B cell (primary cell): ENCODE data around the gene TNKS1BP1. TPM values are rescaled to one million over a fixed set of nuclear protein-coding genes. Genes with fewer than 3 reads are reported as not detected.

Source experiments
- ATAC-seq: fragments of 200-7000 bp; cut with Tn5 transposase; one replicate; pipeline ENCODE4 v1.10.0; 2021; ENCODE audit warnings: low read depth, mild to moderate bottlenecking, moderate number of reproducible peaks, moderate library complexity
- CTCF ChIA-PET: fragments of 350-600 bp; sonication (Branson Sonifier 250); formaldehyde crosslinking; loops from one replicate; lab custom pipeline; 2021; ENCODE audit warnings: antibody characterized with exemption, inconsistent platforms; lab: Charles Lee
- POLR2A ChIA-PET: fragments of 350-600 bp; sonication (Branson Sonifier 250); formaldehyde crosslinking; loops from one replicate; lab custom pipeline; 2021; ENCODE audit warnings: antibody characterized with exemption; lab: Charles Lee
- DNase-seq: peaks from one replicate; pipeline ENCODE4 v3.0.0; 2013
- H2AFZ ChIP-seq: 2 replicates; pipeline ENCODE4 v1.6.1; 2012; ENCODE audit warnings: mild to moderate bottlenecking, low read depth, low read length; ENCODE audit not compliant: insufficient read depth, poor library complexity, severe bottlenecking
- H3K27ac ChIP-seq, 2 donors: 1 replicate in 1 of 2; 2 replicates in 1 of 2; pipeline ENCODE4 v1.5.1; 2012 to 2013; ENCODE audit warnings: low read length in 2 of 2, mild to moderate bottlenecking in 2 of 2, moderate library complexity in 1 of 2
- H3K27me3 ChIP-seq, 4 experiments: fragments of 200-600 bp in 1 of 4; sonication (generic) in 1 of 4; replicated peaks in 1 of 4; 1 replicate in 2 of 4; 2 replicates in 2 of 4; pipeline versions ENCODE4 v1.6.1 to v1.7.0; 2013 to 2016; ENCODE audit warnings: low read length in 3 of 4, mild to moderate bottlenecking in 2 of 4, mixed read lengths in 1 of 4, moderate library complexity in 1 of 4; ENCODE audit not compliant: insufficient read depth in 4 of 4, control insufficient read depth in 3 of 4; ENCODE audit errors: control extremely low read depth in 1 of 4
- H3K36me3 ChIP-seq, 2 experiments: replicated peaks in 1 of 2; 1 replicate in 1 of 2; 2 replicates in 1 of 2; pipeline versions ENCODE4 v1.6.1 to v1.7.1; 2013; ENCODE audit warnings: low read length in 1 of 2; ENCODE audit not compliant: insufficient read depth in 2 of 2, control insufficient read depth in 1 of 2; ENCODE audit errors: control extremely low read depth in 1 of 2, extremely low read depth in 1 of 2
- H3K4me1 ChIP-seq, 2 donors: fragments of 200-600 bp in 1 of 2; sonication (generic) in 1 of 2; 1 replicate in 1 of 2; 2 replicates in 1 of 2; pipeline versions ENCODE4 v1.5.1 to v1.6.1; 2013 to 2017; ENCODE audit warnings: low read length in 2 of 2; ENCODE audit not compliant: control insufficient read depth in 2 of 2, insufficient read depth in 2 of 2
- H3K4me2 ChIP-seq: replicated peaks from 2 replicates; pipeline ENCODE3; 2012; ENCODE audit warnings: mild to moderate bottlenecking, low read depth, low read length; ENCODE audit not compliant: poor library complexity, severe bottlenecking
- H3K4me3 ChIP-seq, 5 experiments: fragments of 200-600 bp in 1 of 5; sonication (generic) in 1 of 5; 1 replicate in 3 of 5; 2 replicates in 2 of 5; pipeline versions ENCODE4 v1.5.1 to v1.7.0; 2011 to 2016; ENCODE audit warnings: low read length in 4 of 5, mild to moderate bottlenecking in 4 of 5, low read depth in 2 of 5, control low read depth in 1 of 5, moderate library complexity in 1 of 5; ENCODE audit not compliant: insufficient read depth in 1 of 5; ENCODE audit errors: control extremely low read depth in 1 of 5, extremely low read depth in 1 of 5
- H3K79me2 ChIP-seq: fragments of 200-600 bp; sonication (generic); one replicate; pipeline ENCODE4 v1.6.0; 2016; ENCODE audit warnings: low read length; ENCODE audit not compliant: control insufficient read depth, insufficient read depth
- H3K9ac ChIP-seq: fragments of 200-600 bp; sonication (generic); 2 replicates; pipeline ENCODE4 v1.6.1; 2017; ENCODE audit warnings: mild to moderate bottlenecking, low read length, moderate library complexity
- H3K9me3 ChIP-seq, 3 donors: one replicate each; pipeline versions ENCODE4 v1.6.1 to v1.7.1; 2013; ENCODE audit warnings: low read length in 2 of 3; ENCODE audit not compliant: control insufficient read depth in 2 of 3, insufficient read depth in 1 of 3; ENCODE audit errors: control extremely low read depth in 1 of 3
- H4K20me1 ChIP-seq: 2 replicates; pipeline ENCODE4 v1.6.0; 2012; ENCODE audit warnings: mild to moderate bottlenecking, low read length; ENCODE audit not compliant: insufficient read depth, control insufficient read depth, poor library complexity, severe bottlenecking
- H3K27ac Mint-ChIP-seq: one replicate; pipeline ENCODE4 v1.8.0; 2021; ENCODE audit warnings: mixed read lengths
- H3K27me3 Mint-ChIP-seq: one replicate; pipeline ENCODE4 v1.8.0; 2021; ENCODE audit warnings: mixed read lengths
- H3K4me1 Mint-ChIP-seq: one replicate; pipeline ENCODE4 v1.8.0; 2021; ENCODE audit warnings: mixed read lengths
- H3K4me3 Mint-ChIP-seq: one replicate; pipeline ENCODE4 v1.8.0; 2021; ENCODE audit warnings: mixed read lengths
- H3K9me3 Mint-ChIP-seq: one replicate; pipeline ENCODE4 v1.8.0; 2022; ENCODE audit warnings: mixed read lengths; ENCODE audit not compliant: insufficient read depth
- EZH2 ChIP-seq: IDR thresholded peaks from 2 replicates; pipeline ENCODE4 v1.6.1; 2012; ENCODE audit warnings: borderline replicate concordance, low read depth, mild to moderate bottlenecking, moderate library complexity, low read length; ENCODE audit not compliant: insufficient read depth, poor library complexity, severe bottlenecking
- WGBS: methylation state at CpG from one replicate; pipeline ENCODE4 v1.1.5; 2013; ENCODE audit warnings: missing lambda C conversion rate; ENCODE audit not compliant: insufficient coverage; 5-methylcytosine and 5-hydroxymethylcytosine counted together
- intact Hi-C: fragments of 100-400 bp; cut with micrococcal nuclease; formaldehyde crosslinking; loops from one replicate; pipeline ENCODE4 v1.10.0; 2022
- polyA plus RNA-seq: library from polyadenylated mRNA; depleted of rRNA; stranded (reverse); fragments of >200 nt; gene quantifications from 2 replicates; pipeline ENCODE4 v1.2.3, GENCODE V29; 2012
- total RNA-seq, 2 donors: library from RNA; stranded (reverse); fragments of 120-200 nt in 1 of 2; gene quantifications; 1 replicate in 1 of 2; 2 replicates in 1 of 2; pipeline versions ENCODE4 v1.2.3 to v1.2.4, GENCODE V29; 2013 to 2022
- TF ChIP-seq, protein P1 (sequence below): fragments of 200-600 bp; IDR thresholded peaks from one replicate; pipeline ENCODE4 v1.8.0; 2022; ENCODE audit warnings: antibody characterized with exemption, mild to moderate bottlenecking

The TNKS1BP1 gene
- total and polyA plus RNA-seq, 2 donors (not counting 1 experiment from before 2014, with no cell fraction given) = 2.2 to 12.2 TPM

DNA sequence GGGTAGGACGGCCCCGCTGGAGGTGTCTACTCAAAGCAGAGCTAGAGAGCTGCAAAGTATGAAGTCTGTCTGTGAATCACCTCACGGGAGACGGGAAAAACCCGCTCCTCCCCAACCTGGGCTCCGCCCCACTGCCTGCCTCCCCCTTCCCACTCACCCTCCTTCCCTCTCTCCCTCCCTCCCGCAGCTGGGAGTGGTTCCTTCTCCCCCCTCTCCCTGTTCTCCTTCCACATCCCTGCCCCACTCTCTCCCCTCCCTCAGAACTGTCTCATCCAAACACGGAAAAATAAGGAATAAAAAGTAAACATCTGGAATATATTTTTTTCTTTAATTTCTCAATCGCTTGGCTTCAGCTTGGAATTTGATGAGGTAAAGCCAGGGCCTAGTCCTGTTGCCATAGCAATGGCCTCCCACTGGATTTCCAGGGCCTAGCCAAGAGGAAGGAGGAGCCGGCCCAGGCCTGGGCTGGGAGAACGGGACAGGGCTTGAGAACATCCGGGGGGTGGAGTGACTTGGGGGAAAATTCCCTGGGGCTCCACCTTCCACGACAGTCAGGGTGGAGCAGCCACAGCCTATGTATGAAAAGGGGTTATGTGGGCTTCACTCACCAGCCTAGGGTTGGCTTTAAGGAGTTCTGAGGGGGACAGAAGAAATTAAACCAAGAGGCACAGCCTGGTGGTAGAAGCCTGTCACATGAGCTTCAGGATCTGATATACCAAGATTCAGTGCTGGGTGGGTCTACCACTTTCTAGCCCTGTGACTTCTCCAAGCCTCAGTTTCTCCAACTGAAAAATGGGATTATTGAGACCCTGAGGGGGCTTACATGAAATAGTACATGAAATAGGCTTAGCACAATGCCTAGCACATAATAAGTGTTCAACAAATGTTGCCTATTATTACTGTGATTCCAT lies 2.2 kb downstream of the TNKS1BP1 start:
- Histone ChIP-seq H2AFZ (no peak overlapping the region), H3K9ac (no peak overlapping the region), H3K27ac (no peak overlapping the region), H3K27me3 (no peaks in the 10 kb centered on the region), H4K20me1 (no peaks in the 10 kb centered on the region), H3K4me2 (no peak overlapping the region), H3K4me1 (peaks cover 13 to 20% of the 10 kb centered on the region in 2 donors), H3K4me3 (no peak overlapping the region), H3K79me2 (no peaks in the 10 kb centered on the region), H3K9me3 (no peaks in the 10 kb centered on the region), H3K36me3 (peaks cover 0 to 9% of the 10 kb centered on the region in 2 experiments)
- H3K27ac Mint-ChIP-seq = peak overlapping the region; percentile 46
- ATAC-seq (no peak), DNase-seq (no peak)
- WGBS = 71% methylated on average over 11 of the region's 13 CpGs
- POLR2A ChIA-PET = no interaction called here
- H3K4me1 Mint-ChIP-seq = peaks cover 25% of the 10 kb centered on the region
- no peak for TF ChIP-seq EZH2
- TF ChIP-seq, protein P1, sequence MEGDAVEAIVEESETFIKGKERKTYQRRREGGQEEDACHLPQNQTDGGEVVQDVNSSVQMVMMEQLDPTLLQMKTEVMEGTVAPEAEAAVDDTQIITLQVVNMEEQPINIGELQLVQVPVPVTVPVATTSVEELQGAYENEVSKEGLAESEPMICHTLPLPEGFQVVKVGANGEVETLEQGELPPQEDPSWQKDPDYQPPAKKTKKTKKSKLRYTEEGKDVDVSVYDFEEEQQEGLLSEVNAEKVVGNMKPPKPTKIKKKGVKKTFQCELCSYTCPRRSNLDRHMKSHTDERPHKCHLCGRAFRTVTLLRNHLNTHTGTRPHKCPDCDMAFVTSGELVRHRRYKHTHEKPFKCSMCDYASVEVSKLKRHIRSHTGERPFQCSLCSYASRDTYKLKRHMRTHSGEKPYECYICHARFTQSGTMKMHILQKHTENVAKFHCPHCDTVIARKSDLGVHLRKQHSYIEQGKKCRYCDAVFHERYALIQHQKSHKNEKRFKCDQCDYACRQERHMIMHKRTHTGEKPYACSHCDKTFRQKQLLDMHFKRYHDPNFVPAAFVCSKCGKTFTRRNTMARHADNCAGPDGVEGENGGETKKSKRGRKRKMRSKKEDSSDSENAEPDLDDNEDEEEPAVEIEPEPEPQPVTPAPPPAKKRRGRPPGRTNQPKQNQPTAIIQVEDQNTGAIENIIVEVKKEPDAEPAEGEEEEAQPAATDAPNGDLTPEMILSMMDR = no peak
- no peaks in the 10 kb centered on the region for H3K27me3 Mint-ChIP-seq
- CTCF ChIA-PET = interaction anchor here (4.8 kb wide), 1 partner anchor 13 kb away, joined by 24 read pairs; the partner anchor contains the start of gene SSRP1
- no peaks in the 10 kb centered on the region for H3K9me3 Mint-ChIP-seq
- H3K4me3 Mint-ChIP-seq = peak overlapping the region; percentile 87
- intact Hi-C loops = no loop called here
